T-helper 1 cell (primary cell): ENCODE measurements around the gene ALG1.
"Not testable (repeated sequence)": the region's sequence is repeated elsewhere in the genome, so short reads cannot be mapped to it uniquely, and the experiment has no call there.

Experiments used
- DNase-seq, 5 donors: peaks; one replicate each; pipeline ENCODE4 v3.0.0-alpha.2; 2012 to 2020
- total RNA-seq, 4 donors: gene quantifications; one replicate each; lab custom pipeline; 2026; lab: John Stamatoyannopoulos, UW

ALG1 gene
- total RNA-seq: 7.1 to 20.0 (median 12.7) reads per million in 4 donors

GRCh38 chr16:5071681-5072333 is at the start of gene ALG1:
Gene ALG1, plus strand, starts transcription at chr16:5071843. Its CDS starts 7 bp downstream, at chr16:5071850.
- peak; percentile 75 to 90 (median 86) for DNase-seq

- DNase-seq: no peak
These were observed 49.1 kb upstream of the ALG1 start for GRCh38 chr16:5022521-5022920.

GRCh38 chr16:5024632-5025031 is 47.0 kb upstream of the ALG1 start:
- DNase-seq: no peak

- no peak for DNase-seq
These were observed 46.4 kb upstream of the ALG1 start for GRCh38 chr16:5025171-5025632.

GRCh38 chr16:5026664-5027063 is 45.0 kb upstream of the ALG1 start:
- DNase-seq: no peak

- no peak for DNase-seq
These were observed 44.6 kb upstream of the ALG1 start for GRCh38 chr16:5027086-5027485.

- no peak for DNase-seq
These were observed 43.9 kb upstream of the ALG1 start for GRCh38 chr16:5027575-5028235.

- no peak for DNase-seq
These were observed 42.6 kb upstream of the ALG1 start for GRCh38 chr16:5028950-5029475.

- no peak for DNase-seq
These were observed 41.3 kb upstream of the ALG1 start for GRCh38 chr16:5030251-5030870.

GRCh38 chr16:5031601-5032000 is 40.0 kb upstream of the ALG1 start:
- DNase-seq: no peak

GRCh38 chr16:5032748-5033167 is 38.9 kb upstream of the ALG1 start:
- DNase-seq: no peak

GRCh38 chr16:5033256-5034166 is 38.1 kb upstream of the ALG1 start, which contains the start of gene NAGPA:
Gene NAGPA, minus strand, starts transcription at chr16:5033935. Its CDS starts 21 bp downstream, at chr16:5033914.
- DNase-seq: peak; percentile 67 to 83 (median 75)

GRCh38 chr16:5034167-5034523 is 37.5 kb upstream of the ALG1 start:
- no peak for DNase-seq

- no peak for DNase-seq
These were observed 35.8 kb upstream of the ALG1 start for GRCh38 chr16:5035909-5036227.

GRCh38 chr16:5036228-5037156 is 35.2 kb upstream of the ALG1 start:
- DNase-seq: no peak

GRCh38 chr16:5040451-5040850 is 31.2 kb upstream of the ALG1 start:
- DNase-seq: no peak

GRCh38 chr16:5041600-5042133 is 30.0 kb upstream of the ALG1 start:
- no peak for DNase-seq

GRCh38 chr16:5042574-5043171 is 29.0 kb upstream of the ALG1 start:
- DNase-seq: no peak

- DNase-seq: no peak
These were observed 27.6 kb upstream of the ALG1 start for GRCh38 chr16:5044011-5044540.

- not testable (repeated sequence) for DNase-seq
These were observed 27.1 kb upstream of the ALG1 start for GRCh38 chr16:5044581-5044980.
